HG03469 (cell line): Measurements from ENCODE around the gene IRF2.
"Not testable (repeated sequence)": the region's sequence is repeated elsewhere in the genome, so short reads cannot be mapped to it uniquely, and the experiment has no call there.

ENCODE experiments used
- ATAC-seq: cut with Tn5 transposase; IDR thresholded peaks from one replicate; pipeline ENCODE4 v1.9.1; 2021; ENCODE audit warnings: mild to moderate bottlenecking, moderate library complexity, moderate number of reproducible peaks; ENCODE audit not compliant: unreplicated experiment

Gene IRF2

GRCh38 chr4:184349283-184350039 lies 124.9 kb downstream of the IRF2 start:
- no peak for ATAC-seq

GRCh38 chr4:184348311-184349233 lies 125.8 kb downstream of the IRF2 start:
- ATAC-seq, result no peak

- peak; percentile 61 for ATAC-seq
Measured at GRCh38 chr4:184347251-184348239, 126.8 kb downstream of the IRF2 start.

- ATAC-seq, result no peak
Measured at GRCh38 chr4:184346682-184347081, 127.7 kb downstream of the IRF2 start.

- not testable (repeated sequence) for ATAC-seq
Measured at GRCh38 chr4:184346273-184346672, 128.1 kb downstream of the IRF2 start.

GRCh38 chr4:184345573-184345922 lies 128.8 kb downstream of the IRF2 start:
- no peak for ATAC-seq

GRCh38 chr4:184344899-184345572 lies 129.3 kb downstream of the IRF2 start:
- no peak for ATAC-seq

- no peak for ATAC-seq
Measured at GRCh38 chr4:184344435-184344834, 129.9 kb downstream of the IRF2 start.

GRCh38 chr4:184343502-184344177 lies 130.7 kb downstream of the IRF2 start:
- peak; percentile 21 for ATAC-seq

- ATAC-seq, result not testable (repeated sequence)
Measured at GRCh38 chr4:184342857-184343237, 131.5 kb downstream of the IRF2 start.

GRCh38 chr4:184342167-184342856 lies 132.0 kb downstream of the IRF2 start:
- ATAC-seq, result no peak

- not testable (repeated sequence) for ATAC-seq
Measured at GRCh38 chr4:184339398-184340193, 134.8 kb downstream of the IRF2 start.

GRCh38 chr4:184337907-184338306 lies 136.4 kb downstream of the IRF2 start:
- no peak for ATAC-seq
